CD14-positive monocyte (primary cell): ENCODE data around the gene ARMH3. TPM values are rescaled to one million over a fixed set of nuclear protein-coding genes. Genes with fewer than 3 reads are reported as not detected.
A peak's percentile ranks its signal among the peaks of the same experiment; 100 is the strongest.
"Not testable (repeated sequence)": the region's sequence is repeated elsewhere in the genome, so short reads cannot be mapped to it uniquely, and the experiment has no call there.

Experiments
- DNase-seq, 3 donors: peaks; one replicate each; pipeline ENCODE4 v3.0.0-alpha.2; 2011 to 2022
- H2AFZ ChIP-seq: 2 replicates; pipeline ENCODE4 v1.6.0; 2012; ENCODE audit warnings: mild to moderate bottlenecking, low read depth, low read length, inconsistent platforms; ENCODE audit not compliant: insufficient read depth, poor library complexity, severe bottlenecking
- H3K27ac ChIP-seq, 2 donors: 1 replicate in 1 of 2; 2 replicates in 1 of 2; pipeline ENCODE4 v1.5.1; 2012 to 2013; ENCODE audit warnings: low read length in 2 of 2, control low read depth in 1 of 2, inconsistent platforms in 1 of 2, low read depth in 1 of 2, mild to moderate bottlenecking in 1 of 2
- H3K27me3 ChIP-seq, 2 donors: one replicate each; pipeline versions ENCODE4 v1.6.0 to v1.6.1; 2011 to 2013; ENCODE audit warnings: low read length in 2 of 2; ENCODE audit not compliant: control insufficient read depth in 2 of 2, insufficient read depth in 2 of 2
- H3K36me3 ChIP-seq, 2 donors: replicated peaks in 1 of 2; 1 replicate in 1 of 2; 2 replicates in 1 of 2; pipeline versions ENCODE4 v1.5.1 to v1.6.1; 2012 to 2013; ENCODE audit warnings: low read length in 2 of 2, control low read depth in 1 of 2, inconsistent platforms in 1 of 2, mild to moderate bottlenecking in 1 of 2; ENCODE audit not compliant: insufficient read depth in 2 of 2, control insufficient read depth in 1 of 2
- H3K4me1 ChIP-seq, 2 donors: 1 replicate in 1 of 2; 2 replicates in 1 of 2; pipeline versions ENCODE4 v1.5.1 to v1.6.1; 2012 to 2013; ENCODE audit warnings: low read length in 2 of 2, control low read depth in 1 of 2, inconsistent platforms in 1 of 2, mild to moderate bottlenecking in 1 of 2, moderate library complexity in 1 of 2; ENCODE audit not compliant: insufficient read depth in 2 of 2, control insufficient read depth in 1 of 2
- H3K4me2 ChIP-seq: replicated peaks from 2 replicates; pipeline ENCODE3; 2012; ENCODE audit warnings: low read length, moderate library complexity, mild to moderate bottlenecking; ENCODE audit not compliant: poor library complexity, severe bottlenecking; ENCODE audit errors: extremely low read depth
- H3K4me3 ChIP-seq, 3 experiments: fragments of 200-600 bp in 1 of 3; sonication (generic) in 1 of 3; replicated peaks in 1 of 3; 1 replicate in 2 of 3; 2 replicates in 1 of 3; pipeline ENCODE4 v1.5.1; 2011 to 2013; ENCODE audit warnings: low read length in 3 of 3, mild to moderate bottlenecking in 3 of 3, control low read depth in 2 of 3, low read depth in 2 of 3, inconsistent platforms in 1 of 3, moderate library complexity in 1 of 3
- H3K79me2 ChIP-seq: 2 replicates; pipeline ENCODE4 v1.6.0; 2012; ENCODE audit warnings: mild to moderate bottlenecking, control low read depth, inconsistent platforms, low read length, moderate library complexity; ENCODE audit not compliant: insufficient read depth
- H3K9ac ChIP-seq: 2 replicates; pipeline ENCODE4 v1.6.0; 2017; ENCODE audit warnings: low read length, mild to moderate bottlenecking; ENCODE audit not compliant: insufficient read depth, poor library complexity, severe bottlenecking
- H3K9me3 ChIP-seq, 2 donors: replicated peaks in 1 of 2; 1 replicate in 1 of 2; 2 replicates in 1 of 2; pipeline versions ENCODE4 v1.5.1 to v1.6.1; 2012 to 2013; ENCODE audit warnings: low read length in 2 of 2, control low read depth in 1 of 2; ENCODE audit not compliant: control insufficient read depth in 1 of 2, insufficient read depth in 1 of 2
- H4K20me1 ChIP-seq: 2 replicates; pipeline ENCODE4 v1.6.0; 2012; ENCODE audit warnings: mild to moderate bottlenecking, low read length, control low read depth, moderate library complexity; ENCODE audit not compliant: insufficient read depth
- H3K27ac Mint-ChIP-seq, 7 donors: one replicate each; pipeline ENCODE4 v1.8.0; 2020; ENCODE audit warnings: mild to moderate bottlenecking in 7 of 7, mixed read lengths in 7 of 7, moderate library complexity in 6 of 7, inconsistent platforms in 2 of 7
- H3K27me3 Mint-ChIP-seq, 3 donors: one replicate each; pipeline ENCODE4 v1.8.0; 2021 to 2022; ENCODE audit warnings: low read depth in 3 of 3, mild to moderate bottlenecking in 3 of 3, mixed read lengths in 3 of 3, moderate library complexity in 3 of 3, inconsistent platforms in 1 of 3
- H3K36me3 Mint-ChIP-seq, 2 donors: one replicate each; pipeline ENCODE4 v1.8.0; 2020; ENCODE audit warnings: mixed read lengths in 2 of 2, inconsistent platforms in 1 of 2, mild to moderate bottlenecking in 1 of 2
- H3K4me1 Mint-ChIP-seq: one replicate; pipeline ENCODE4 v1.8.0; 2020; ENCODE audit warnings: mild to moderate bottlenecking, mixed read lengths
- H3K4me3 Mint-ChIP-seq, 2 donors: one replicate each; pipeline ENCODE4 v1.8.0; 2020; ENCODE audit warnings: mild to moderate bottlenecking in 2 of 2, mixed read lengths in 2 of 2, moderate library complexity in 1 of 2
- H3K9me3 Mint-ChIP-seq, 7 donors: one replicate each; pipeline ENCODE4 v1.8.0; 2020 to 2022; ENCODE audit warnings: mixed read lengths in 7 of 7, mild to moderate bottlenecking in 6 of 7, moderate library complexity in 6 of 7, inconsistent platforms in 2 of 7
- CTCF ChIP-seq: fragments of 200-600 bp; IDR thresholded peaks from one replicate; pipeline ENCODE4 v1.8.0; 2022; ENCODE audit warnings: antibody characterized with exemption, mild to moderate bottlenecking
- WGBS: methylation state at CpG from one replicate; pipeline ENCODE4 v1.1.5; 2013; ENCODE audit warnings: missing lambda C conversion rate; ENCODE audit not compliant: insufficient coverage; 5-methylcytosine and 5-hydroxymethylcytosine counted together
- intact Hi-C, 2 donors: fragments of 100-400 bp; cut with micrococcal nuclease; formaldehyde crosslinking; loops; one replicate each; pipeline versions ENCODE4 v1.15.0 to v1.15.1; 2023
- polyA plus RNA-seq, 3 donors: library from polyadenylated mRNA; depleted of rRNA in 1 of 3; unstranded in 2 of 3; stranded (reverse) in 1 of 3; fragments of 300-500 nt in 2 of 3; fragments of >200 nt in 1 of 3; fragmentation: Illumina TruSeq in 2 of 3; gene quantifications; 1 replicate in 2 of 3; 2 replicates in 1 of 3; pipeline ENCODE4 v1.2.3, GENCODE V29; 2012 to 2021

Gene ARMH3
- polyA plus RNA-seq, 3 donors = 20.4 to 26.3 (median 22.1) TPM

- Mint-ChIP-seq H3K4me1 (peaks cover 35% of the 10 kb centered on the region), H3K27ac (peak overlapping the region; percentile 82 to 95 (median 90)), H3K27me3 (peaks cover 0 to 2% (median 1%) of the 10 kb centered on the region in 3 donors), H3K36me3 (peaks cover 49 to 71% of the 10 kb centered on the region in 2 donors), H3K4me3 (peak overlapping the region; percentile 60 to 83), H3K9me3 (no peaks in the 10 kb centered on the region)
- WGBS = 0% methylated on average over 1 of the region's 3 CpGs
- H3K27ac ChIP-seq = peak overlapping the region; percentile 70 to 89
- H3K79me2 ChIP-seq = no peaks in the 10 kb centered on the region
- no peaks in the 10 kb centered on the region for H3K9me3 ChIP-seq
- peak overlapping the region; percentile 73 for H3K4me2 ChIP-seq
- TF ChIP-seq CTCF = no peak
- H3K4me3 ChIP-seq = peak overlapping the region in 2 of 3 experiments; percentile 45 to 69
- H2AFZ ChIP-seq = peak overlapping the region; percentile 43
- intact Hi-C loops = no loop called here
- peaks cover 25 to 29% of the 10 kb centered on the region in 2 donors for H3K4me1 ChIP-seq
- no peaks in the 10 kb centered on the region for H3K27me3 ChIP-seq
- DNase-seq = peak; percentile 34 to 60 (median 50)
- no peaks in the 10 kb centered on the region for H4K20me1 ChIP-seq
- H3K9ac ChIP-seq = peak overlapping the region; percentile 47
- H3K36me3 ChIP-seq = peaks cover 48 to 74% of the 10 kb centered on the region in 2 donors
Observed at GRCh38 chr10:101986624-101986971, 69.4 kb downstream of the ARMH3 start.

GRCh38 chr10:101980677-101981076 lies 75.3 kb downstream of the ARMH3 start:
- H3K9me3 ChIP-seq, H3K4me3 ChIP-seq, H4K20me1 ChIP-seq, H3K27me3 ChIP-seq, DNase-seq, H3K4me2 ChIP-seq, intact Hi-C loops, H3K27ac ChIP-seq, H2AFZ ChIP-seq, H3K27me3 Mint-ChIP-seq, H3K9ac ChIP-seq, H3K4me3 Mint-ChIP-seq, H3K9me3 Mint-ChIP-seq: not testable (repeated sequence)
- Histone ChIP-seq H3K79me2 (peaks cover 13% of the 10 kb centered on the region), H3K4me1 (peaks cover 17 to 26% of the 10 kb centered on the region in 2 donors), H3K36me3 (peaks cover 13 to 46% of the 10 kb centered on the region in 2 donors)
- peaks cover 38 to 56% of the 10 kb centered on the region in 2 donors for H3K36me3 Mint-ChIP-seq
- peaks cover 44% of the 10 kb centered on the region for H3K4me1 Mint-ChIP-seq
- H3K27ac Mint-ChIP-seq = peak overlapping the region in 3 of 7 donors; percentile 6 to 46 (median 31)
- WGBS = 100% methylated on average over 1 of the region's 2 CpGs
